WERI-Rb-1 (cell line): ENCODE measurements around the gene RGSL1.

Experiments used
- DNase-seq: peaks from one replicate; pipeline ENCODE4 v3.0.0-alpha.2; 2020
- H3K27ac ChIP-seq: fragments of 250-450 bp; sonication (Bioruptor Pico); 2 replicates; pipeline ENCODE4 v1.5.1; 2020; ENCODE audit warnings: mild to moderate bottlenecking, moderate library complexity
- H3K27me3 ChIP-seq: fragments of 250-450 bp; sonication (Bioruptor Pico); 2 replicates; pipeline ENCODE4 v1.5.1; 2021; ENCODE audit warnings: mild to moderate bottlenecking, low read depth, moderate library complexity; ENCODE audit not compliant: insufficient read depth, severe bottlenecking
- H3K36me3 ChIP-seq: fragments of 250-450 bp; sonication (Bioruptor Pico); 2 replicates; pipeline ENCODE4 v1.5.1; 2020; ENCODE audit warnings: mild to moderate bottlenecking, moderate library complexity
- H3K4me3 ChIP-seq: 2 replicates; pipeline ENCODE4 v1.5.1; 2011; ENCODE audit warnings: low read depth, mild to moderate bottlenecking, control low read depth, low read length
- H3K9me3 ChIP-seq: fragments of 250-450 bp; sonication (Bioruptor Pico); 2 replicates; pipeline ENCODE4 v1.5.1; 2021; ENCODE audit warnings: mild to moderate bottlenecking, moderate library complexity; ENCODE audit not compliant: severe bottlenecking
- TF ChIP-seq, protein P1 (sequence below): IDR thresholded peaks from 2 replicates; pipeline ENCODE4 v1.5.1; 2011; ENCODE audit warnings: low read depth, mild to moderate bottlenecking, control low read depth, inconsistent platforms, low read length

Gene RGSL1

DNA sequence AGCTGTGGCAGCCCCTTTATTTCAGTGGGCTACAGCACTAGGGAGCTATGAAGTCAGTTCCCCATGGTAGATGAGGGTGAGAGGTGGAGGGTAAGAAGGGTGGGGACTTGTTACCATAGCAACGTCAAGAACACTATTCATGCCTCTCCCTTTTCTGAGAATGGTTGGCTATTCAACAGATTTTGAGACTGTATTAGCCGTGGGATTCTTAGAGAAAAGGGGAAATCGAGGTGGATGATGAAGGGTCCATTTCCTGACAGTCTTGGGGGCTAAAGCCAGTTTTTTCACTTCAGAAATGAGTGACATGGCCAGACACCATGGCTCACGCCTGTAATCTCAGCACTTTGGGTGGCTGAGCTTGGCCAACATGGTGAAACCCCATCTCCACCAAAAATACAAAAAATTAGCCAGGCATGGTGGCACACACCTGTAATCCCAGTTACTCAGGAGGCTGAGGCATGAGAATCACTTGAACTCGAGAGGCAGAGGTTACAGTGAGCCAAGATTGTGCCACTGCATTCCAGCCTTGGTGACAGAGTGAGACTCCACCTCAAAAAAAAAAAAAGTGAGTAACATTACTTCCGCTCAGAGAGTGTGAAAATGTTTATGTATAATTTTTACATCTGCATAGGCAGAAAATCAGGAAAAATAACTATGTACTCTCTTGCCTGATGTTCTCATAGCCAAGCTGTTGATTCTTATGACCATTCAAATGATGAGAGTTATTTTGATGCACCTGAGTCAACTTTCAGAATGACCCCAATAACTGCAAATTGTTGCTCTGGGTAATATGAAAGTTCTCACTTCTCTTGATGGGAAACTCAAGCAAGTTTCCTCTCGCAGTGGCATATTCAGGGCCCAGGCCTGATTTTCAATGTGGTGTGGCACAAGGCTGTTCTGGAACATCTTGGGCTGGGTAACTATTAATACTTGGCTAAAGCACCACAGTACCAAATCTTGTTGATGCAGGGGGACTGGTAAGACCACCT, 23.2 kb upstream of the RGSL1 start:
- Histone ChIP-seq H3K4me3 (no peak overlapping the region), H3K27me3 (no peaks in the 10 kb centered on the region), H3K27ac (no peak overlapping the region), H3K9me3 (no peaks in the 10 kb centered on the region), H3K36me3 (no peaks in the 10 kb centered on the region)
- TF ChIP-seq, protein P1, sequence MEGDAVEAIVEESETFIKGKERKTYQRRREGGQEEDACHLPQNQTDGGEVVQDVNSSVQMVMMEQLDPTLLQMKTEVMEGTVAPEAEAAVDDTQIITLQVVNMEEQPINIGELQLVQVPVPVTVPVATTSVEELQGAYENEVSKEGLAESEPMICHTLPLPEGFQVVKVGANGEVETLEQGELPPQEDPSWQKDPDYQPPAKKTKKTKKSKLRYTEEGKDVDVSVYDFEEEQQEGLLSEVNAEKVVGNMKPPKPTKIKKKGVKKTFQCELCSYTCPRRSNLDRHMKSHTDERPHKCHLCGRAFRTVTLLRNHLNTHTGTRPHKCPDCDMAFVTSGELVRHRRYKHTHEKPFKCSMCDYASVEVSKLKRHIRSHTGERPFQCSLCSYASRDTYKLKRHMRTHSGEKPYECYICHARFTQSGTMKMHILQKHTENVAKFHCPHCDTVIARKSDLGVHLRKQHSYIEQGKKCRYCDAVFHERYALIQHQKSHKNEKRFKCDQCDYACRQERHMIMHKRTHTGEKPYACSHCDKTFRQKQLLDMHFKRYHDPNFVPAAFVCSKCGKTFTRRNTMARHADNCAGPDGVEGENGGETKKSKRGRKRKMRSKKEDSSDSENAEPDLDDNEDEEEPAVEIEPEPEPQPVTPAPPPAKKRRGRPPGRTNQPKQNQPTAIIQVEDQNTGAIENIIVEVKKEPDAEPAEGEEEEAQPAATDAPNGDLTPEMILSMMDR, result no peak
- DNase-seq, result no peak

DNA sequence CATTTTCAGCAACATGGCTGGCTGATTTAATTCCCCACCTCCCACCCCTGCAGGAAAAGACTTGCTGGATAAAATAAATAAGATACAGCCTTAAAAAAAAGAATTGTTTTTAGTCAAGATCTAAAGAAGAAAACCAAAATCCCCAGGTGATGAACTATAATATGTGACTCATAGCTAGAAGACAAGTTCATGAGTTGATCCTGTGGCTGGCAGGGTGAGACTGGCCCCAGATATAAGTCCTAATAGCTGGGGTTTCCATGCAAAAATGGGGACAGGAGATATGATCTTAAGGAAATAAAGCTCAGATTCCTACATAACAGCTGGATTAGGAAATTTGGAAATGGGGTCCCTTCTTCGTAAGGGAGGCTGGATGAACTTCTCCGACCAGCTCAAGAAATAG, 21.9 kb upstream of the RGSL1 start:
- Histone ChIP-seq H3K27me3 (no peaks in the 10 kb centered on the region), H3K36me3 (no peaks in the 10 kb centered on the region), H3K4me3 (no peak overlapping the region)

DNA sequence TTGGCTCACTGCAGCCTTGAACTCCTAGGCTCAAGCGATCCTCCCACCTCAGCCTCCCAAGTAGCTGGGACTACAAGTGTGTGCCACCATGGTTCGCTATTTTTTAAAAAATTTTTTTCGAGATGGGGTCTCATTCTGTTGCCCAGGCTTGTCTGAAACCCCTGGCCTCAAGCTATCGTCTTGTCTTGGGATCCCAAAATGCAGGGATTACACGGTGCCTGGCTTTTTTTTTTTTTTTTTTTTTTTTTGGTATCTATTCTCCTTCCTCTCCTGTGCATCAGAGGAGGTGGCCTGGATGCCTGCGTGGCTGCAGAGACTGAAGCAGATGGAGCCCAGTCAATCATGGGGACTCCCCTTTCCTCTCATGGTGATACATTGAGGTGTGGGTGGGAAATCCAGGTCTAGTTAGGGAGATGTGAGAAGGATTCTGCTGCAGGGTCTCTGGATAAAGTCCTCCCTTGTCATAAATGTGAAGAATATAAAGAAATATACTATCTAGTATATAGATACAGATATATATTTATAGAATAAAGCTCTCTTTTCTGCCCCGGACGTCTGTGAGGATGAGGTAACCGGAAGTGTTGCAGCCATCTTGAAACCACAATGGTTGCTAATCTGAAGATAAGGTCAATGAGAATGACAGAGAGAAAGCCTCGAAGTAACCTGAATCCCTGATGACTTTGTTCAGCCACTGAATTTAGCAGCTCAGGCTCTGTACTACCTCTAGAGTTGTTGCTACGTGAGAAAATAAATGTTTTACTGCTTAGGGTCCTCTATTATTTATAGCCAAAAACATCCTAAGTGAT, 19.5 kb upstream of the RGSL1 start:
- TF ChIP-seq, protein P1, result no peak
- DNase-seq, result no peak

More for the DNA sequence above, 21.9 kb upstream of the RGSL1 start:
- TF ChIP-seq, protein P1, result no peak
- H3K9me3 ChIP-seq, result no peaks in the 10 kb centered on the region
- H3K27ac ChIP-seq, result no peak overlapping the region
- DNase-seq, result no peak

DNA sequence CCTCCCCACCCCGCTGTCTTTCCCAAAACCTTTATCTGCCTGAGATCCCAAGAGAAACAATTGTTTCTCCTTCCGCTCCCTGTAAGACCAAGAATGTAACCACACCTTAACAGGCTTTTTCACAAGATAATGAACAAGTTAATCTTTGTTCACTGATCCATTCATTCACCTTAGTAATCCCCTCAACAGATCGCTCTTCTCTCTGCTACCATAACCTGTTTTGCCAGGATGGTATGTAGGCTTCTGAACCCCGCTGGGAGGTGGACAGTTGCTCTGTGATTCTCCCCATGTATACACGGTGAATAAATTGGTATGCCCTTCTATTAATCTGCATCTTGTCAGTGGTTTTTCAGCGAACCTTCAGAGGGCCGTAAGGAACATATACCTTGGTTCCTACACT, 18.7 kb upstream of the RGSL1 start:
- H3K4me3 ChIP-seq, result no peak overlapping the region
- no peaks in the 10 kb centered on the region for H3K36me3 ChIP-seq
- no peaks in the 10 kb centered on the region for H3K9me3 ChIP-seq
- no peak for DNase-seq
- H3K27ac ChIP-seq, result no peak overlapping the region
- TF ChIP-seq, protein P1, result no peak
- no peaks in the 10 kb centered on the region for H3K27me3 ChIP-seq

More for the DNA sequence above, 19.5 kb upstream of the RGSL1 start:
- Histone ChIP-seq H3K27me3 (no peaks in the 10 kb centered on the region), H3K4me3 (no peak overlapping the region), H3K36me3 (no peaks in the 10 kb centered on the region), H3K9me3 (no peaks in the 10 kb centered on the region), H3K27ac (no peak overlapping the region)

DNA sequence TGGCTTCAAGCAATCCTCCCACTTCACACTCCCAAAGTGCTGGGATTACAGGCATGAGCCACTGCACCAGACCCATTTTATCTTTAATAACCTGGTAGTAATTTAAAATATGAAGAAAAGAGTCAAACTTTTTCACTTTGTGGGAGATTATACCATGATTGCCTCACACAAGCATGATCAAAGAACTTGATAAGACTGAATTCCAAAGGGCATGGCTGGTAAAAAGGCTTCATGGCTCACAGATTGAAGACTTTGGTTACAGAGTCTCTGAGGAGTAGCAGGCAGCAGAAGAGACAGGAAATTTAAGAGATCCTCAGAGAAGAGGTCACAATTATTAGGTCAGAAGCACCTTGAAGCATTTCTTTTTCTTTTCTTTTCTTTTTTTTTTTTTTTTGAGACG, 16.4 kb upstream of the RGSL1 start:
- H3K9me3 ChIP-seq, result no peaks in the 10 kb centered on the region
- H3K36me3 ChIP-seq, result no peaks in the 10 kb centered on the region
- H3K4me3 ChIP-seq, result no peak overlapping the region
- no peaks in the 10 kb centered on the region for H3K27me3 ChIP-seq
- TF ChIP-seq, protein P1, result no peak
- no peak for DNase-seq
- H3K27ac ChIP-seq, result no peak overlapping the region
